SK-N-MC (cell line): ENCODE measurements around the gene ARRB2.

Experiments used
- EZH2 ChIP-seq: fragments of 200-600 bp; sonication (generic); IDR thresholded peaks from one replicate; pipeline ENCODE4 v1.6.1; 2017; ENCODE audit warnings: antibody characterized with exemption
- FOXP2 ChIP-seq: optimal IDR thresholded peaks from 2 replicates; pipeline ENCODE3; 2011; ENCODE audit warnings: mild to moderate bottlenecking, moderate library complexity; ENCODE audit not compliant: insufficient read depth; ENCODE audit errors: extremely low read length, control extremely low read depth
- POLR2AphosphoS5 ChIP-seq: IDR thresholded peaks from 2 replicates; pipeline ENCODE4 v1.6.1; 2012; ENCODE audit warnings: mild to moderate bottlenecking, low read depth, low read length, borderline replicate concordance

- TF ChIP-seq POLR2AphosphoS5: no peak
- no peak for TF ChIP-seq EZH2
- TF ChIP-seq FOXP2: no peak
Observed at GRCh38 chr17:4768298-4768697, 57.9 kb downstream of the ARRB2 start.
